Endothelial cell of umbilical vein (primary cell): Measurements from ENCODE around the gene MYO1E. TPM values are rescaled to one million over a fixed set of nuclear protein-coding genes. Genes with fewer than 3 reads are reported as not detected.

Experiments used
- BruUV-seq: library from RNA; stranded (reverse); fragments of 400-500 nt; replicated peaks from 2 replicates; lab custom pipeline; 2021; lab: Mats Ljungman, UMichigan
- CTCF ChIA-PET: fragments of 300-600, 350-600 bp; sonication (Branson Sonifier 250); formaldehyde crosslinking; loops from one replicate; lab custom pipeline; 2021; ENCODE audit warnings: antibody characterized with exemption, inconsistent platforms; lab: Charles Lee
- POLR2A ChIA-PET: fragments of 300-600, 350-600 bp; sonication (Branson Sonifier 250); formaldehyde crosslinking; loops from one replicate; lab custom pipeline; 2021; ENCODE audit warnings: antibody characterized with exemption, inconsistent platforms; lab: Charles Lee
- DNase-seq: peaks from one replicate; pipeline ENCODE4 v3.0.0-alpha.2; 2011; ENCODE audit warnings: low read depth, low spot score
- FAIRE-seq: peaks from 2 replicates; lab custom pipeline; 2011; peaks lifted over from hg19 to GRCh38; lab: Jason Lieb, UNC
- H2AFZ ChIP-seq: 2 replicates; pipeline ENCODE4 v1.6.0; 2012; ENCODE audit warnings: low read depth, low read length, control low read depth, inconsistent platforms
- H3K27ac ChIP-seq: 2 replicates; pipeline ENCODE4 v1.5.1; 2011; ENCODE audit warnings: low read depth, mild to moderate bottlenecking, control low read depth, low read length, moderate library complexity; ENCODE audit not compliant: insufficient read depth
- H3K27me3 ChIP-seq, 2 experiments: 2 replicates each; pipeline versions ENCODE4 v1.6.0 to v1.6.1; 2011; ENCODE audit warnings: low read length in 2 of 2, mixed read lengths in 1 of 2; ENCODE audit not compliant: control insufficient read depth in 2 of 2, insufficient read depth in 2 of 2
- H3K36me3 ChIP-seq, 2 experiments: 2 replicates in 1 of 2; 3 replicates in 1 of 2; pipeline ENCODE4 v1.5.1; 2011; ENCODE audit warnings: low read length in 2 of 2, mild to moderate bottlenecking in 1 of 2, moderate library complexity in 1 of 2; ENCODE audit not compliant: control insufficient read depth in 2 of 2, insufficient read depth in 2 of 2; ENCODE audit errors: extremely low read depth in 1 of 2
- H3K4me1 ChIP-seq: 3 replicates; pipeline ENCODE4 v1.5.1; 2011; ENCODE audit warnings: mild to moderate bottlenecking, low read length; ENCODE audit not compliant: control insufficient read depth, insufficient read depth; ENCODE audit errors: extremely low read depth
- H3K4me2 ChIP-seq: 2 replicates; pipeline ENCODE4 v1.6.1; 2011; ENCODE audit warnings: low read length, control low read depth, mixed read lengths; ENCODE audit not compliant: insufficient read depth
- H3K4me3 ChIP-seq, 3 experiments: fragments of 200-600 bp in 1 of 3; sonication (generic), shearing (Covaris generic) in 1 of 3; replicated peaks in 1 of 3; 2 replicates each; pipeline ENCODE4 v1.5.1; 2011 to 2016; ENCODE audit warnings: control low read depth in 3 of 3, low read length in 3 of 3, mild to moderate bottlenecking in 2 of 3, inconsistent platforms in 1 of 3, low read depth in 1 of 3, moderate library complexity in 1 of 3; ENCODE audit not compliant: insufficient read depth in 1 of 3
- H3K79me2 ChIP-seq: 2 replicates; pipeline ENCODE4 v1.6.0; 2012; ENCODE audit warnings: low read length, inconsistent platforms; ENCODE audit not compliant: control insufficient read depth, insufficient read depth
- H3K9ac ChIP-seq: replicated peaks from 2 replicates; pipeline ENCODE3; 2011; ENCODE audit warnings: low read length, control low read depth; ENCODE audit not compliant: insufficient read depth; ENCODE audit errors: extremely low read depth
- H3K9me1 ChIP-seq: replicated peaks from 3 replicates; pipeline ENCODE4 v1.6.0; 2011; ENCODE audit warnings: mild to moderate bottlenecking, low read length; ENCODE audit not compliant: control insufficient read depth, insufficient read depth; ENCODE audit errors: extremely low read depth
- H3K9me3 ChIP-seq: replicated peaks from 2 replicates; pipeline ENCODE4 v1.5.1; 2012; ENCODE audit warnings: low read length, inconsistent platforms; ENCODE audit not compliant: control insufficient read depth, insufficient read depth
- H4K20me1 ChIP-seq: replicated peaks from 2 replicates; pipeline ENCODE3; 2011; ENCODE audit warnings: mild to moderate bottlenecking, low read length; ENCODE audit not compliant: control insufficient read depth, insufficient read depth; ENCODE audit errors: extremely low read depth
- CTCF ChIP-seq, 2 donors: IDR thresholded peaks; 1 replicate in 1 of 2; 2 replicates in 1 of 2; pipeline ENCODE4 v1.5.1; 2011; ENCODE audit warnings: low read length in 2 of 2, mild to moderate bottlenecking in 2 of 2, moderate library complexity in 2 of 2, control low read depth in 1 of 2, inconsistent platforms in 1 of 2, low read depth in 1 of 2; ENCODE audit not compliant: insufficient read depth in 1 of 2; ENCODE audit errors: extremely low read depth in 1 of 2
- EZH2 ChIP-seq: IDR thresholded peaks from 2 replicates; pipeline ENCODE4 v1.6.1; 2012; ENCODE audit warnings: borderline replicate concordance, low read depth, mild to moderate bottlenecking, moderate library complexity, low read length, inconsistent platforms; ENCODE audit not compliant: severe bottlenecking
- FOS ChIP-seq: IDR thresholded peaks from 2 replicates; pipeline ENCODE4 v1.6.1; 2011; ENCODE audit warnings: mild to moderate bottlenecking, low read length, moderate library complexity, borderline replicate concordance; ENCODE audit not compliant: insufficient read depth
- GATA2 ChIP-seq: IDR thresholded peaks from 2 replicates; pipeline ENCODE4 v1.7.0; 2011; ENCODE audit warnings: low read depth, mild to moderate bottlenecking, moderate library complexity, mixed read lengths, low read length; ENCODE audit not compliant: insufficient read length, insufficient read depth
- JUN ChIP-seq: IDR thresholded peaks from 2 replicates; pipeline ENCODE4 v1.6.1; 2011; ENCODE audit warnings: borderline replicate concordance, low read depth; ENCODE audit not compliant: insufficient read length, insufficient read depth
- MYC ChIP-seq: IDR thresholded peaks from one replicate; pipeline ENCODE4 v1.6.1; 2011; ENCODE audit warnings: mild to moderate bottlenecking, low read depth, low read length
- POLR2A ChIP-seq: IDR thresholded peaks from 2 replicates; pipeline ENCODE4 v1.6.1; 2012; ENCODE audit warnings: low read depth, mild to moderate bottlenecking, control low read depth, low read length
- POLR2AphosphoS5 ChIP-seq: IDR thresholded peaks from 2 replicates; pipeline ENCODE4 v1.6.1; 2012; ENCODE audit warnings: low read depth, mild to moderate bottlenecking, control low read depth, low read length, moderate library complexity; ENCODE audit not compliant: insufficient read depth
- dilution Hi-C: fragments of 300-500 bp; cut with MboI; formaldehyde crosslinking; loops from one replicate; pipeline ENCODE4 v1.15.0; 2019; ENCODE audit warnings: low sequenced_read_pairs; ENCODE audit not compliant: extremely low pct_ligation_motif_present
- intact Hi-C: fragments of 100-400 bp; cut with micrococcal nuclease; formaldehyde crosslinking; loops from one replicate; pipeline ENCODE4 v1.10.0; 2022
- polyA plus RNA-seq, 4 experiments: library from polyadenylated mRNA; depleted of rRNA in 3 of 4; stranded (reverse) in 3 of 4; unstranded in 1 of 4; fragments of >200 nt; gene quantifications; 2 replicates each; pipeline versions ENCODE4 v1.2.1 to v1.2.3, GENCODE V29; 2011 to 2012; ENCODE audit warnings: missing spikeins in 1 of 4
- total RNA-seq: library from RNA; stranded (reverse); gene quantifications from 2 replicates; pipeline ENCODE4 v1.2.3, GENCODE V29; 2021
- TF ChIP-seq, protein P1 (sequence below): IDR thresholded peaks from 2 replicates; pipeline ENCODE4 v1.6.1; 2011; ENCODE audit not compliant: insufficient read depth, insufficient read length

MYO1E gene
- total and polyA plus RNA-seq, 2 donors (not counting 3 experiments of a cell fraction or from before 2014, with no cell fraction given), result 31.6 to 218 TPM

DNA sequence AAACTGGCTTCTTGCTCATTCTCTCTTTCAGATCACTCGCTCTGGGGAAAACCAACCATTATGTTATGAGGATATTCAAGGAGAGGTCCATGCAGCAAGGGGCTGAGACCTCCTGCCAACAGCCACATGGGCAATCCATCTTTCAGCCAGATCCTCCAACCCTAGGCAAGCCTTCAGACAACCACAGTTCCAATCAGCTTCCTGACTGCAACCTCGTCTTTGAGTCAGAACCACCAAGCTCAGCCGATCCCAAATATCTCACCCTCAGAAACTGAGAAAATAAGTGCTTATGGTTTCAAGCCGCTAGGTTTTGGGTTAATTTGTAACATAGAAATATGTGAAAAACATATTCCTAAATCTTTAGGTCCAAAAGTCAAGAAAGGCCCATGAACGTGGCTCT, 155.8 kb downstream of the MYO1E start:
- H3K9me1 ChIP-seq, result no peaks in the 10 kb centered on the region
- no peak overlapping the region for H2AFZ ChIP-seq
- BruUV-seq, result no TSS peak
- H3K9ac ChIP-seq, result no peak overlapping the region
- no peaks in the 10 kb centered on the region for H3K79me2 ChIP-seq
- H4K20me1 ChIP-seq, result no peaks in the 10 kb centered on the region
- peaks cover 39% of the 10 kb centered on the region for H3K4me1 ChIP-seq
- ChIA-PET POLR2A (interaction anchor here (1.1 kb wide), 1 partner anchor 156 kb away, joined by 3 read pairs; the partner anchor contains the start of gene MYO1E), CTCF (interaction anchor here (1.0 kb wide), 1 partner anchor 30 kb away, joined by 4 read pairs; no protein-coding TSS in a partner anchor)
- no peak overlapping the region for H3K27ac ChIP-seq
- H3K4me3 ChIP-seq, result no peak overlapping the region
- TF ChIP-seq POLR2A (no peak), EZH2 (no peak), GATA2 (no peak), FOS (no peak), MYC (no peak)
- TF ChIP-seq, protein P1, sequence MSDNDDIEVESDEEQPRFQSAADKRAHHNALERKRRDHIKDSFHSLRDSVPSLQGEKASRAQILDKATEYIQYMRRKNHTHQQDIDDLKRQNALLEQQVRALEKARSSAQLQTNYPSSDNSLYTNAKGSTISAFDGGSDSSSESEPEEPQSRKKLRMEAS, result no peak
- dilution Hi-C loops (no loop called here), intact Hi-C loops (no loop called here)
- DNase-seq (no peak), FAIRE-seq (no peak)
- no peaks in the 10 kb centered on the region for H3K27me3 ChIP-seq
- H3K4me2 ChIP-seq, result no peak overlapping the region
- no peaks in the 10 kb centered on the region for H3K9me3 ChIP-seq
- H3K36me3 ChIP-seq, result peaks cover 5 to 12% of the 10 kb centered on the region in 2 experiments

- H3K4me2 ChIP-seq, result no peak overlapping the region
- ChIA-PET CTCF (interaction anchor here (1.7 kb wide), 1 partner anchor 74 kb away, joined by 3 read pairs; no protein-coding TSS in a partner anchor), POLR2A (no interaction called here)
- BruUV-seq, result no TSS peak
- H3K9ac ChIP-seq, result no peak overlapping the region
- H3K27ac ChIP-seq, result no peak overlapping the region
- peaks cover 9% of the 10 kb centered on the region for H3K4me1 ChIP-seq
- H3K9me3 ChIP-seq, result no peaks in the 10 kb centered on the region
- H3K79me2 ChIP-seq, result no peaks in the 10 kb centered on the region
- peaks cover 13 to 19% of the 10 kb centered on the region in 2 experiments for H3K36me3 ChIP-seq
- no peak for TF ChIP-seq JUN
- TF ChIP-seq GATA2, result no peak
- TF ChIP-seq CTCF (IDR thresholded peaks at IDR 0.05; ENCODE audit: extremely low read depth in 1 of 2, insufficient read depth in 1 of 2, low read depth in 1 of 2, low read length in 2 of 2), result no peak
- no peak for TF ChIP-seq EZH2
- TF ChIP-seq MYC, result no peak
- TF ChIP-seq FOS, result no peak
- TF ChIP-seq, protein P1, result no peak
- no peak for TF ChIP-seq POLR2A
- no peak for TF ChIP-seq POLR2AphosphoS5
- H3K9me1 ChIP-seq, result no peaks in the 10 kb centered on the region
- intact Hi-C loops, result no loop called here
- no peak overlapping the region for H2AFZ ChIP-seq
- DNase-seq (no peak), FAIRE-seq (no peak)
- no peak overlapping the region for H3K4me3 ChIP-seq
- H4K20me1 ChIP-seq, result no peaks in the 10 kb centered on the region
- H3K27me3 ChIP-seq, result no peaks in the 10 kb centered on the region
- dilution Hi-C loops, result no loop called here
These were observed 162.5 kb downstream of the MYO1E start for GRCh38 chr15:59210186-59210585.
